Measurements from ENCODE around the gene ALDH16A1.
"Not testable (repeated sequence)": the region's sequence is repeated elsewhere in the genome, so short reads cannot be mapped to it uniquely, and the experiment has no call there.

Gene ALDH16A1

GRCh38 chr19:49441210-49441959 is 11.6 kb upstream of the ALDH16A1 start, which contains the start of gene SLC17A7:
TSS of gene SLC17A7 (minus strand) at chr19:49441527. CDS start at chr19:49441379, 148 bp downstream.
- no peak for DNase-seq

- no peak for DNase-seq
Observed at GRCh38 chr19:49441960-49442350, 11.1 kb upstream of the ALDH16A1 start.

GRCh38 chr19:49442354-49442753 is 10.7 kb upstream of the ALDH16A1 start:
- DNase-seq, result no peak

- DNase-seq, result peak; percentile 85
Observed at GRCh38 chr19:49442771-49443365, 10.2 kb upstream of the ALDH16A1 start.

- peak; percentile 95 for DNase-seq
Observed at GRCh38 chr19:49443366-49444099, 9.5 kb upstream of the ALDH16A1 start.

- DNase-seq, result not testable (repeated sequence)
Observed at GRCh38 chr19:49444100-49444700, 8.8 kb upstream of the ALDH16A1 start.

- no peak for DNase-seq
Observed at GRCh38 chr19:49445997-49446396, 7.0 kb upstream of the ALDH16A1 start.

- DNase-seq, result peak; percentile 26
Observed at GRCh38 chr19:49447485-49448431, 5.3 kb upstream of the ALDH16A1 start.

- DNase-seq, result no peak
Observed at GRCh38 chr19:49448432-49448786, 4.6 kb upstream of the ALDH16A1 start.

- no peak for DNase-seq
Observed at GRCh38 chr19:49450405-49450804, 2.6 kb upstream of the ALDH16A1 start.

GRCh38 chr19:49451430-49452181 is 1.4 kb upstream of the ALDH16A1 start, which contains the start of gene PIH1D1:
TSS of gene PIH1D1 (minus strand) at chr19:49451814. CDS start at chr19:49451574, 240 bp downstream.
- peak; percentile 99 for DNase-seq

- DNase-seq, result no peak
Observed at GRCh38 chr19:49453757-49454240, 774 bp downstream of the ALDH16A1 start.

GRCh38 chr19:49455773-49456172 is 2.7 kb downstream of the ALDH16A1 start:
- no peak for DNase-seq

- no peak for DNase-seq
Observed at GRCh38 chr19:49456326-49456725, 3.3 kb downstream of the ALDH16A1 start.

GRCh38 chr19:49458567-49458903 is 5.5 kb downstream of the ALDH16A1 start:
- DNase-seq, result no peak

GRCh38 chr19:49459388-49459787 is 6.4 kb downstream of the ALDH16A1 start:
- no peak for DNase-seq

GRCh38 chr19:49461130-49461529 is 8.1 kb downstream of the ALDH16A1 start:
- not testable (repeated sequence) for DNase-seq

- no peak for DNase-seq
Observed at GRCh38 chr19:49461656-49462055, 8.6 kb downstream of the ALDH16A1 start.

GRCh38 chr19:49462492-49462891 is 9.5 kb downstream of the ALDH16A1 start:
- DNase-seq, result no peak

GRCh38 chr19:49463960-49464740 is 11.1 kb downstream of the ALDH16A1 start:
- no peak for DNase-seq
